K562 (cell line): ENCODE results near the gene AP1B1. TPM values are rescaled to one million over a fixed set of nuclear protein-coding genes. Genes with fewer than 3 reads are reported as not detected.

Experiments used
- CCNT2 ChIP-seq: IDR thresholded peaks from 2 replicates; pipeline ENCODE4 v1.6.1; 2011; ENCODE audit warnings: borderline replicate concordance, low read depth, mild to moderate bottlenecking, moderate library complexity, mixed read lengths, low read length; ENCODE audit not compliant: insufficient read length; ENCODE audit errors: extremely low read depth
- GATAD2A ChIP-seq: fragments of 450-650 bp; IDR thresholded peaks from 2 replicates; pipeline ENCODE4 v1.6.1; 2017
- ZBTB33 ChIP-seq: sonication (generic); formaldehyde crosslinking; IDR thresholded peaks from 2 replicates; pipeline ENCODE4 v1.8.1; 2023; ENCODE audit warnings: mild to moderate bottlenecking, missing genetic modification reagents
- ZNF239 ChIP-seq: fragments of 250-450 bp; sonication (Bioruptor Pico); IDR thresholded peaks from 2 replicates; pipeline ENCODE4 v1.4.0; 2020; ENCODE audit warnings: mild to moderate bottlenecking
- polyA plus RNA-seq, 8 experiments: library from polyadenylated mRNA; depleted of rRNA in 4 of 8; stranded (reverse) in 5 of 8; unstranded in 3 of 8; fragments of >200 nt; fragmentation: Nextera tagmentation in 2 of 8; fragmentation: Illumina TruSeq in 1 of 8; extraction: Ambion mirVana in 2 of 8; extraction: Trizol in 1 of 8; gene quantifications; 2 replicates each; pipeline versions ENCODE4 v1.2.1 to v1.2.3, GENCODE V29; 2011 to 2014; ENCODE audit warnings: inconsistent platforms in 1 of 8, missing spikeins in 1 of 8
- total RNA-seq, 7 experiments: library from RNA; depleted of rRNA in 6 of 7; stranded (reverse); fragments of >200 nt in 6 of 7; fragmentation: Illumina TruSeq in 2 of 7; extraction: Trizol in 2 of 7; gene quantifications; 2 replicates each; pipeline versions ENCODE4 v1.2.1 to v1.2.3, GENCODE V29; 2011 to 2021; ENCODE audit warnings: low replicate concordance in 1 of 7
- TF ChIP-seq, protein P1 (sequence below), 2 experiments: fragments of 450-650 bp in 1 of 2; IDR thresholded peaks; 2 replicates each; pipeline ENCODE4 v1.6.1; 2011 to 2017; ENCODE audit warnings: low read depth in 2 of 2, antibody characterized with exemption in 1 of 2, borderline replicate concordance in 1 of 2, low read length in 1 of 2, mild to moderate bottlenecking in 1 of 2, mixed read lengths in 1 of 2; ENCODE audit not compliant: control insufficient read depth in 1 of 2
- TF ChIP-seq, protein P2 (sequence below): fragments of 450-650 bp; IDR thresholded peaks from 2 replicates; pipeline ENCODE4 v1.6.1; 2017; ENCODE audit warnings: antibody characterized with exemption

The AP1B1 gene
- total and polyA plus RNA-seq, 9 of the 15 experiments (the other 6 are each of a cell fraction or from before 2014, with no cell fraction given) = 1.2 to 60.9 (median 30.1) TPM

DNA sequence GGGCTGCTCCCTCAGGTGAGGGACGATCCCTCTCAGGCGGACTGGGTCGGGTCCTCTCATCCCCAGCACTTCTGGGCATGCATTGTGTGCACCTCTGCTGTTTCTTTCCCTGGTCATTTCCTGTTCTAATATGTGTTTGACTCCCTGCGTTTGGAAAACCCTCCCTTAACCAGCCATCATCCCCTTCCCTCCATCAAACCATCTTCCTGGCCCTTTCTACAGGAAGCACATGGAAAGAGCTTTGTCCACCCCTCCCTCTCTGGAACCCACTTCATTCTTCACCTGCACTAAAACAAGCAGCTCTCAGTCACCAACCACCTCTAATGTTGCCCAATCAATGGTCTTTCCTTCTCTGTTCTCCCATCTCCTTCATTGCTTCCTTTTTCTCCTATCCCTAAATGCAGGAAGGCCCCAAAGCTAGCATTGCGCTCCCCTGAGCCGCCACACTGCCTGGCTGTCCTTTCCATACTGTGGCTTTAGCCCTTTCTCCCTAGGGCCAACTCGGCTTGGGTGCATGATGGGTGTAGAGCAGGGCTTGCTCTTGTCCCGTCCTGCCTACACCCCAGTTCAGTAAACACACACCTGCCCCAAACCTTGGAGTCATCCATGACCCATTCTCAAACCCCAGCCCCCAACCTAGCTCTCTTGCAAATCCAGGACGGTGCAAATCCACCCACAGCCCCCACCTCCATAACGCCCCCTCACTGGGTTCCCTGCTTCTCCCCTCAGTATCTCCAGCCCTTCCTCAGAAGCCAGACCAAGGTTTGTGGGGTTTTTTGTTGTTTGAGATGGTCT lies 87.4 kb downstream of the AP1B1 start (continued):
- peak; percentile 59; the same call in 1 of the 2 replicates for TF ChIP-seq ZBTB33 (CRISPR knock-in tag)
- TF ChIP-seq CCNT2 = peak; percentile 25
- no peak for TF ChIP-seq GATAD2A
- TF ChIP-seq ZNF239 (CRISPR knock-in tag) = no peak
- TF ChIP-seq, protein P1, sequence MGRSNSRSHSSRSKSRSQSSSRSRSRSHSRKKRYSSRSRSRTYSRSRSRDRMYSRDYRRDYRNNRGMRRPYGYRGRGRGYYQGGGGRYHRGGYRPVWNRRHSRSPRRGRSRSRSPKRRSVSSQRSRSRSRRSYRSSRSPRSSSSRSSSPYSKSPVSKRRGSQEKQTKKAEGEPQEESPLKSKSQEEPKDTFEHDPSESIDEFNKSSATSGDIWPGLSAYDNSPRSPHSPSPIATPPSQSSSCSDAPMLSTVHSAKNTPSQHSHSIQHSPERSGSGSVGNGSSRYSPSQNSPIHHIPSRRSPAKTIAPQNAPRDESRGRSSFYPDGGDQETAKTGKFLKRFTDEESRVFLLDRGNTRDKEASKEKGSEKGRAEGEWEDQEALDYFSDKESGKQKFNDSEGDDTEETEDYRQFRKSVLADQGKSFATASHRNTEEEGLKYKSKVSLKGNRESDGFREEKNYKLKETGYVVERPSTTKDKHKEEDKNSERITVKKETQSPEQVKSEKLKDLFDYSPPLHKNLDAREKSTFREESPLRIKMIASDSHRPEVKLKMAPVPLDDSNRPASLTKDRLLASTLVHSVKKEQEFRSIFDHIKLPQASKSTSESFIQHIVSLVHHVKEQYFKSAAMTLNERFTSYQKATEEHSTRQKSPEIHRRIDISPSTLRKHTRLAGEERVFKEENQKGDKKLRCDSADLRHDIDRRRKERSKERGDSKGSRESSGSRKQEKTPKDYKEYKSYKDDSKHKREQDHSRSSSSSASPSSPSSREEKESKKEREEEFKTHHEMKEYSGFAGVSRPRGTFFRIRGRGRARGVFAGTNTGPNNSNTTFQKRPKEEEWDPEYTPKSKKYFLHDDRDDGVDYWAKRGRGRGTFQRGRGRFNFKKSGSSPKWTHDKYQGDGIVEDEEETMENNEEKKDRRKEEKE (IDR thresholded peaks at IDR 0.05; ENCODE audit: borderline replicate concordance in 1 of 2, control insufficient read depth in 1 of 2, low read depth in 2 of 2, low read length in 1 of 2) = peak in 1 of 2 experiments; percentile 39; a peak in 1 of 4 replicates
- TF ChIP-seq, protein P2, sequence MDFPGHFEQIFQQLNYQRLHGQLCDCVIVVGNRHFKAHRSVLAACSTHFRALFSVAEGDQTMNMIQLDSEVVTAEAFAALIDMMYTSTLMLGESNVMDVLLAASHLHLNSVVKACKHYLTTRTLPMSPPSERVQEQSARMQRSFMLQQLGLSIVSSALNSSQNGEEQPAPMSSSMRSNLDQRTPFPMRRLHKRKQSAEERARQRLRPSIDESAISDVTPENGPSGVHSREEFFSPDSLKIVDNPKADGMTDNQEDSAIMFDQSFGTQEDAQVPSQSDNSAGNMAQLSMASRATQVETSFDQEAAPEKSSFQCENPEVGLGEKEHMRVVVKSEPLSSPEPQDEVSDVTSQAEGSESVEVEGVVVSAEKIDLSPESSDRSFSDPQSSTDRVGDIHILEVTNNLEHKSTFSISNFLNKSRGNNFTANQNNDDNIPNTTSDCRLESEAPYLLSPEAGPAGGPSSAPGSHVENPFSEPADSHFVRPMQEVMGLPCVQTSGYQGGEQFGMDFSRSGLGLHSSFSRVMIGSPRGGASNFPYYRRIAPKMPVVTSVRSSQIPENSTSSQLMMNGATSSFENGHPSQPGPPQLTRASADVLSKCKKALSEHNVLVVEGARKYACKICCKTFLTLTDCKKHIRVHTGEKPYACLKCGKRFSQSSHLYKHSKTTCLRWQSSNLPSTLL = no peak
